ENCODE measurements around the gene ELK3.

Gene ELK3

GRCh38 chr12:96234591-96235483 lies 40.7 kb downstream of the ELK3 start:
- no peak for DNase-seq (ENCODE audit: low read depth)

DNA sequence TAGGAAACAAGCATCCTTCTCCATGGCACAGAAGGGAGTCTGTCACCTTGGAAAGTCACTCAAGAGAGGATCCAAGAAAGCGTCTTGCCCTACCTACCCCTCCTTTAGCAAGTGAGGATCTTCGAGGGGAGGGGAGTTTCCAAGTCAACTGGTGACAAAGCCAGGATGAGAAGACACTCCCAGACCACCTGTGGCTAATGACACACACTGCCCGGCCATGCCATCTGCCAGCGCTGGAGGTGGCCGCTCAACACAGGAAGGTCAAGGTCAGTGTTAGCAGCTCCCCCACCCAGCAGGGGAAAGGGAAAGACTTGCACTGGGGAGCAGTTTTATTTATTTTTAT lies 41.3 kb downstream of the ELK3 start:
- no peak for DNase-seq (ENCODE audit: low read depth)

GRCh38 chr12:96236221-96236822 lies 42.1 kb downstream of the ELK3 start:
- peak; percentile 50 for DNase-seq (ENCODE audit: low read depth)

DNA sequence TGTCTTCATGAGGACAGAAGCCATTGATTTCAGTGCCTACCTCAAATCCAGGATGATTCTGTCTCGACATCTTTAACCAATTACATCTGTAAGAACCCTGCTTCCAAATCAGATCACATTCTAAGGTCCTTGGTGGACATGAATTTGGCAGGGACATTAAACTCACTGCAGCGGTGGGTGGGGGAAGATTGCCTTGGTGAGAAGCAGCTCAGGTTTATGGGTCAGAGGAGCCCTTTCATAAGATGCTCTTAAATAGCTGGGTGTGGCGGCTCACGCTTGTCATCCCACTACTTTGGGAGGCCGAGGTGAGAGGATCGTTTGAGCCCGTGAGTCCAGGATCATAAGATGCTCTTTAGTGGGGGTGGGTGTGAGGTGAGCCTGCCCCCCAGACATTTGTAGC lies 42.9 kb downstream of the ELK3 start:
- DNase-seq (ENCODE audit: low read depth): no peak

DNA sequence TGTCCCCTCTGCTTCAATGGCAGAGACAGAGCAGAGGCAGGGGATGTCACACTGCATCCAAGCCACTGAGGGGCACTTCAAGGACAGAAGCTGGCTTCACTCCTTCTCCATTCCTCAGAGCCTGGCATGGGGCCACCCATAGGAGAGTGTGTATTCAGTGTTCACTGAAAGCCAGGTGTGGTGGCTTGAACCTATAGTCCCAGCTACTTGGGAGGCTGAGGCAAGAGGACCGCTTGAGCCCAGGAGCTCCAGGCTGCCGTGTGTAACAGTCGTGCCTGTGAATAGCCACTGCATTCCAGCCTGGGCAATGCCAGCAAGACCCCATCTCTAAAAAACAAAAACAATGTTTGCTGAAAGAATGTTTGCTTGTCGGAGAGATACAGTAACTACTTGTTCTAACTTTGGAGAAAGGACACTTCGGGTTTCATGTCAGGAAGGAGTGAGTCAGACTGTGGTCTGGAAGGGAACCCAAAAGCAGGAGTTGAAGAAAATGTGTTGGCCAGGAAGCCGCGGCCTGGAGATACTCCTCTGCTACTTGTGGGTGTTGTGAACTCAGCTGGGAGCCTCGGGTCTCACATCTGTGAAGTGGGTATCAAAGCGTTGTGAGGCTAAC lies 43.4 kb downstream of the ELK3 start:
- peak; percentile 94 for DNase-seq (ENCODE audit: low read depth)

DNA sequence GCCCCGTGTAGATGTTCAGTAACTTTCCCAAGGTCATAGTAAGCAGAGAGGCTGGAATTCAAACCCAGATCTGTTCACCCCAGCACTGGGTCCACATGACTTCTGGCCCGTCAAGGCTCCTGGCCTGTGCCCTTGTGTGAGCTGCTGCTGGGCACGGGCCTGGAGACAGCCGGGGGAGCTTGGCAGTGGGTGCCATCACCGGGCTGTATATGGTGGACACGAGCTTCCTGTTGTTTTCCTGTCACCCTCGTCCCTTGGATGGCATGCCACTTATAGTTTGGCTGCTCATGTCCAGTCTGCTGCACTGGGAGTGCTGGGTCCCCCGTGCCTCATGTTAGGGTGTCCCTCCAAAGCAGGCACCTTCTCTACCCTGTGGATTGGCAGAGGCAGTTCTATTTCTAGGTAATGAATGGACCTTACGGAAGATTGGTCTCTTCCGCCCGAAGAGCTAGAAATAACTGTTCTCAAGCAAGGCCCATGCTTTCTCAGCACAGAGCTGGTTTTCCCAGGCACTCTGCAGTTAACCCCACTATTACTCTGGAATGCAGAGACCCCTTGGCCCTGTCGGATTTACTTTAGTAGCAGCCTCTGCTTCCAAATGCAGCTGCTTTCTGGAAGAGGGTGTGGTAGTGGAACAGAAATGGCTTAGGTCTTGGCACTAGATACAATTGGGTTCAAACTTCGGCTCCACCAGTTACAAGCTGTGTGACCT lies 44.3 kb downstream of the ELK3 start:
- DNase-seq (ENCODE audit: low read depth): no peak

DNA sequence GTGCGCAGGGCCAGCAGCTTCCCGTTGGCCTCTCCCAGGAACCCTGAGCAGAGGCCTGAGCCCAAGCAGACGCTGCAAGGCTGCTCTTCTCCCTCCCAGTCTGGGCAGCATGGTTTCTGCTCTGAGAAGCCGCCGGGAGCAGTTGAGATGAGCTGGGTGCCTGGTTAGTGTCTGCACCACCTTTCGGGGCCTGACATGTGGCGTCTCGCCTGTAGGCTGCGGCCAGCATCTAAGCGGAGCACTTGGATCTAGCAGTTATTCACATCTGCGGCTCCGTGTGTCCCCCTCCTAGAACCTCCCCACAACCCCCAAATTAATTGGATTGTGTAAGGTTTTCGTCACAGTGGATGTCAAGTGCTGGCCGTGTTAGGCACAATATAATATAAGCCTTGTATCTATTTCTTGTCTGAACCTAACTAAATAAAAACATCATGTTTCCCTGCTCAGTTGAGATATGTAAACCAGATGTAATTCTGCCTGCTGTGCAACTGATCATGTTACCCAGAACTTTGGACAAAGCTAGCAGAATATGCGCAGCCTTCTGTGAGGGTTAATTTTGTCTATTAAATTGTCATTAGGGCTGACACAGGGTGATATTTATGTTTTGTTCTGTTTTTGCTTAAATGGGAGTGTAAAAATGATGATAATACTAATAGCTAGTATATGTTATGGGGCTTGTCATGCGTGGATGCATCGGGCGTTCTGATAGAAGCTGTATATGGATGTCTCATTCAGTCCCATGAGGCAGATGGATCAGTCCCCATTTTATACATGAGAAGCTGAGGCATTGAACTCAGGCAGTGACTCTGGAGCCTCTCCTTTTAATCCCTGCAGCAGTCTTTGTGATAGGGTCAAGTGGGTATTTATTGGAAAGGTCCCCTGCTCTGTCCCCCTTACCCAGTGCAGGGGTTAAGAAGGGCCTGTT lies 45.8 kb downstream of the ELK3 start:
- no peak for DNase-seq (ENCODE audit: low read depth)

GRCh38 chr12:96240656-96241055 lies 46.5 kb downstream of the ELK3 start:
- peak; percentile 33 for DNase-seq (ENCODE audit: low read depth)

GRCh38 chr12:96241431-96241830 lies 47.3 kb downstream of the ELK3 start:
- no peak for DNase-seq (ENCODE audit: low read depth)

DNA sequence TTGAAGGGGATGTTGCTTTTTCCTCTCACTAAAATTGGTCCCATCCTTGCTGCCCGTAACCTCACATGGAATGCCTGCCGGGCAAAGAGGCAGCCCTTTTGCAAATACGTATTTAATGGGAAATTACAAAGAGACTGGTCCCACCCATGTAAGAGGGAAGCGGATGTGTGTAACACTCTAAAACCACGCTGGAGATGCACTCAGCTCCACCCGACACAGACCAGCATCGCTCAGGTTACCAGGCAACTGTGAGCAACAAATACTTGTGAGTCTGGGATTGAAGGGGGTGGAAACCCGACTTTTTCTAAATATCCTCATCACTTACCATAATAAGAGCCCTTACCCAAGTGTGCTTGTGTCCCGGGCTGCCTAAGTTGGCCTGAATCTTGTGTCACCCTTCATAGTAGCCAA lies 47.7 kb downstream of the ELK3 start:
- DNase-seq (ENCODE audit: low read depth): peak; percentile 88

- no peak for DNase-seq (ENCODE audit: low read depth)
Observed at GRCh38 chr12:96242597-96242996, 48.4 kb downstream of the ELK3 start.

DNA sequence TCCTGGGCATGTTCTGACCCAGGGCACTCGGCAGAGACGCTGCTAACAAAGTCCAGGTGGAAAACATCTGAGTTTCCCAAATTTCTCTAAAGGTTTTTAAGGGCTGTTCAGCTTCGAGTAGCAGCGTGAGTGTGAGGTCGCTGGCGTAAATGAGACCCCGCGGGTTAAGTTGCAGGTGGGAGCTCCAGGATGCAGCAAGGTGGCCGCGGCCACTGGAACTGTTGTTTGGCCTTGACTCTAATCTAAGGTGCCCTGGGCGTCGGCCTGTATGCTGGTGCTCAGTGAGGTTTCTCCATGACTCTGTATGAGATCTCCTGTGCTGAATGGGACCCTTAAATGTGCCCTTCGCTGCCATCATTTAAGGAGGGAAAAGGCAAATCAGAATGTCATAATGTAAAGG lies 50.7 kb downstream of the ELK3 start:
- no peak for DNase-seq (ENCODE audit: low read depth)

GRCh38 chr12:96246926-96247505 lies 52.8 kb downstream of the ELK3 start:
- DNase-seq (ENCODE audit: low read depth): no peak

DNA sequence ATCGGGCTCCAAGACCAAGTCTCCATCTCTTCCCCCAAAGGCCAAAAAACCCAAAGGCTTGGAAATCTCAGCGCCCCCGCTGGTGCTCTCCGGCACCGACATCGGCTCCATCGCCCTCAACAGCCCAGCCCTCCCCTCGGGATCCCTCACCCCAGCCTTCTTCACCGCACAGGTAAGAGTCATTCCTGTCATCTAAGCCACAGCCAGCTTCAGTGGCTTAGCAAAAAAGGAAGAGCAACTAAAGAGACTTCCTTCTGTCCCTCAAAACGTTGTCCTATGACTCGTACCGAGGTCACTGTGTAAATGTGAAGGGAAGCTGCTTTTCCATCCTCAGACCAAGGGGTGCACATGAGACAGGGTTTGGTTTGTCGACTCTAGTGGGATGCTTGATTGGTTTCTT lies 53.4 kb downstream of the ELK3 start:
- no peak for DNase-seq (ENCODE audit: low read depth)

- DNase-seq (ENCODE audit: low read depth): no peak
Observed at GRCh38 chr12:96248136-96248931, 54.2 kb downstream of the ELK3 start.

DNA sequence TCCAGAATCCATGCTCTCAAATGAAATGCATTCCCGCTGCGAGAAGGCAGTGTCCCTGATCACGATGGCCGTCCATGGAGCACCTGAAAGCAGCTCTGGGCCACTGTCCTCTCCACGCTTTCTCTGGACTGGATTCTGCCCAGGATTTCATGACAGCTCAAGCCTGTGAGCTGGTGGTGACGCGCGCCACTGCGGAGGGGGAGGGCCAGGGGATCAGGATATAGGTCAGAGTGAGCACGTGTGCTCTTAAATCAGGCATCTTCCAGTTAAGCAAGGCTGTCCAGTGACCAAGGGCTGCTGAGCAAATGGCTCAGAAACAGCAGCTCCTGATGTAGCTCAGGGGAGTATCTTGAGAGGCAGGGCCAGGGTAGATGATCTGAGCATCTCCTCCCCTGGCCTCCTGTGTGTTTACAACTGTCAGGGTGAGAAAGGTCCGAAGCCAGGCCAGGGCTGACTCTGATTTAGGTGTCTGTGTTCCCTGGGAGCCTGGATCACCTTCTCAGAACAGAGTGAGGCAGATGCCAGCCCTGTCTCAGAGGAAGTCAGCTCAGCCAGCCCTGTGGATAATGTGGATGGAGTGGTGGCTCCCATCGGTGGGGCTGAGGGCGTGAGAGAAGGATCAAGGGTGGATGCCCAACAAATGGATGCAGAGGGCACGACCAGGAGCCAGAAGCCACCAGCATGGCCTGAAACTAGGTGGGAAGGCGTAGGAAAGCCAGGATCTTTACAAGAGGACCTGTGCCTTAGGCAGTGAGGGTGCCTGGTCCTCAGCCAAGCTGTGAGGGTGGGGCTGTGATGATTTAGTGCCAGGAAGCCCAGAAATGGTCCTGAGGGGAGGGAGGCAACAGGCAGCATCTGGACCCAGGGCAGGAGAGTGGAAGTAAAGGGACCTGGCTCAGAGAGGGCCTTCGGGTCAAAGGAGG lies 55.3 kb downstream of the ELK3 start:
- DNase-seq (ENCODE audit: low read depth): peak; percentile 54

DNA sequence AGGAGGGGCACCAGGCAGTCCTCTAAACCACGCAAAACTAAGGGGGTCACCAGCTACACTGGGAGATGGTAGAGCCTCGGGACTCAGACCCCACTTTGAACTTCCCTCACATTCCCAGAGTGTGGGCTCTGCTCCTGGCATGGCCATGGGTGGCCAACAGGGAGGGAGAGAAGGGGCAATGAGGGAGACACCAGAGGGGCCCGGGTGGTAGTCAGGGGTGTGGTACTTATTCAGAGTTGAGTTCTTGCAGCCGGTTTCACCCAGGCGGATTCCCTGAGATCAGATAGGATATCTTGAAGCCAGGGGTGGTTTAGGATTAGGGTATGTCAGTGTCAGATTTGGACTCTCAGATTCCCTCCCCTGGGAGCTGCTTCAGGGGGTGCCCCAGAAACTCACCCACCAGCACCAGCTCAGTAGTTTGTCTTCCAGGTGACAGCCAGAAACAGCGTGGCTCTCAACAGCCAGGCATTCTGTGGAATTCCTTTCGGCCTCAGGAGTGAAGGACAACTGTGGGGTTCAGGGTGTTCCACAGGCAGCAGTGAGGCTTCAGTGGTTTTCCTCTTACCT lies 56.0 kb downstream of the ELK3 start:
- DNase-seq (ENCODE audit: low read depth): no peak

DNA sequence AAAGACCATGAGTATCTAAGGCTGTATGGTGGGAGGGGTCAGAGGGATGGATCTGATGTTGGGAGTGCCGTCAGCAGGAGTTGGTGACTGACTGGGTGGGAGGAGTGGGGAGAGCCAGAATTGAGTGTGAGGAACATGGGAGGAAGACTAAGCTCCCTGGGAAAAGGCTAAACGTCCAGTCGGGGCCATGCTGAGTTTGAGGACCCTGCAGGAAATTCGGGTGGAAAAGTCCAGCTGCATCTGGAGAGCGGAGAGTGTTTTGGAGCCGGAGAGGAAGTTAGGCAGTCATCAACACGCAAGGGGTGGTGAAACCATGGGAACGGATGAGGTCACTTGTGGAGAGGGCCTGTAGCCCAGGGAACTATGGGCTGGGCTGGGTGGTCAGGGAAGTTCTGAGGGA lies 60.9 kb downstream of the ELK3 start:
- peak; percentile 82 for DNase-seq (ENCODE audit: low read depth)

Data from GM04504 (cell line).